Astrocyte of the cerebellum (primary cell): Measurements from ENCODE around the gene ACOX3.

Experiments
- DNase-seq: peaks from one replicate; pipeline ENCODE4 v3.0.0-alpha.2; 2011; ENCODE audit warnings: low read depth
- H3K4me3 ChIP-seq: 2 replicates; pipeline ENCODE4 v1.5.1; 2011; ENCODE audit warnings: mild to moderate bottlenecking, low read depth, low read length, moderate library complexity
- CTCF ChIP-seq: IDR thresholded peaks from 2 replicates; pipeline ENCODE4 v1.5.1; 2012; ENCODE audit warnings: low read length, low read depth, moderate library complexity, mild to moderate bottlenecking; ENCODE audit errors: missing control alignments
- in situ Hi-C: cut with HindIII; loops from 2 replicates; pipeline ENCODE4 v1.10.0; 2017; ENCODE audit warnings: low sequenced_read_pairs

ACOX3 gene

GRCh38 chr4:8356856-8357255, 83.7 kb downstream of the ACOX3 start:
- no peak for TF ChIP-seq CTCF
- DNase-seq, result no peak
- in situ Hi-C loops, result no loop called here
- no peak overlapping the region for H3K4me3 ChIP-seq

DNA sequence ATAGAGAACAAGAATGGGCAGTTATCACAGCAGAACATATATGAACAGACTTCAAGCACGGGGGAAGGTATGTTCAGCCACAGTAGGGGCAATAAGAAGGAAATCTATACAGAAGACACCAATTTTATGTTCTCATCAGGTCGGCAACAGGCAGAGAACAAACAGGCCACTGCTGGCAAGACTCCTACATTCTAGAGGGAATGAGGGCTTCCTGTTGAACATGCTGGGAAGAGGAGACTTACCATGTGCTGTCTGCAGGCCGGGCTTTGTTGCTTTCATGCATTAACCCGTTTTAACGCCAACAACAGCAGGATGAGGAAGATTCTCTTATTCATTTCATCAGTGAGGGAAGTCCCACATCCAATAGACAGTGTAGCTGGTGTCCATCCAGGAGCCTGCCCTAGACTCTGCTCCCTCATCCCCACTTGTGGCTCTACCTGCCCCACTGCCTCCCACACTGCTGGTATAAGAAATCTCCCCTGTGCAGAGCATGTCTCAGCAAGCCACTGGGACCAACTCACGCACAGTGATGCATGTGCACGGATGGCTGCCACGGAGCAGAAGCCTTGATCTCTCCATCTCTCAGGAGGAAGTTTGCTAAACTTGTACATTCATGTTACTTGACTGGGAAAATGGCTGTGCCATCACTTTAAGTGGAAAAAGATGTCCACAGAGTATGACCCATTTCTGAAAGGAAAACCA, 84.5 kb downstream of the ACOX3 start:
- TF ChIP-seq CTCF, result no peak
- in situ Hi-C loops, result no loop called here
- DNase-seq, result no peak
- H3K4me3 ChIP-seq, result no peak overlapping the region

- no peak overlapping the region for H3K4me3 ChIP-seq
- in situ Hi-C loops, result no loop called here
- no peak for DNase-seq
- no peak for TF ChIP-seq CTCF
These were observed 85.2 kb downstream of the ACOX3 start for GRCh38 chr4:8355306-8355705.

- in situ Hi-C loops, result no loop called here
- no peak for TF ChIP-seq CTCF
These were observed 86.5 kb downstream of the ACOX3 start for GRCh38 chr4:8353912-8354453.

GRCh38 chr4:8353158-8353669, 87.3 kb downstream of the ACOX3 start:
- TF ChIP-seq CTCF, result no peak
- DNase-seq, result no peak
- no peak overlapping the region for H3K4me3 ChIP-seq
- in situ Hi-C loops, result no loop called here

More at GRCh38 chr4:8353912-8354453, 86.5 kb downstream of the ACOX3 start:
- peak; percentile 24 for DNase-seq
- H3K4me3 ChIP-seq, result no peak overlapping the region

DNA sequence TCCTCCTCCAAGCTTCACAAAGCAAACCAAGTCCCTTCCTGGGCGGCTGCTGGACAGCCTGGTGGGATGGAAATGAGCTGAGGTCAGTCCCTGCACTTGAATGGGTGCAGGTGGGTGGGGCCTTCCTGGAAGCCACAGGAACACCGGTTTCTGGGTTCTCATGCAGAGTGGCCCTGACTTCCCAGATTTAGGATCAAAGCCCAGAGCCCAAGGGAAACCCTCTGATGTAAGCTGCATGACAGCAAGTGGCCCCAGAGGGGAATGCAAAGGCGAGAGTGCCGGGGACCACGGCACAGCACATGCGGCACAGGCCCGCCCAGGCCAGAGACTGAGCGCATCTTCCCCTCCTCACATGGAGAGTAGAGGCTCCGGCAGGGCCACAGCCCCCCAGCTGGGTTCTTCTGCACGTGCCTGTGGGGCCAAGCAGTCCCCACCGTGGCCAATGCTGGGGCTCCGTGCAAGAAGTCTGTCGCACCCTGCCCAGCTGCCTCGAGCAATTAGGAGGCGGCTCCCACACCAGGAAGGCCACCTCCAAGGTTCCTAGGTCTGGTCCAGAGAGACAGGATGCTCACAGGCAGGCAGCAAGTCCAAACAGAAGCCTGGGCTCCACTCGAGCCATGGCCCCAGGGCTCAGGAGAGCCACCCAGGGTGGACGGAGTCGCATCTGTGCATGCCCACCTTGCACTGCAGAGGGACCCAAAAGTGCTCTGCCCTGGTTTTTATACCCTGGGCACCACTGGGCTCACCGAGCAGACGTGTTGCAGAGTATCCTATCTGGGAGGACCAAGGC, 88.0 kb downstream of the ACOX3 start:
- no peak overlapping the region for H3K4me3 ChIP-seq
- in situ Hi-C loops, result no loop called here
- no peak for DNase-seq
- no peak for TF ChIP-seq CTCF
